Fibroblast of the aortic adventitia (primary cell): Measurements from ENCODE around the gene MMP13. TPM values are rescaled to one million over a fixed set of nuclear protein-coding genes. Genes with fewer than 3 reads are reported as not detected.

ENCODE experiments used
- DNase-seq: peaks from one replicate; pipeline ENCODE4 v3.0.0-alpha.2; 2010; ENCODE audit warnings: low read depth
- H3K4me3 ChIP-seq: 2 replicates; pipeline ENCODE4 v1.5.1; 2011; ENCODE audit warnings: low read depth, mild to moderate bottlenecking, control low read depth, low read length, moderate library complexity
- total RNA-seq: library from RNA; depleted of rRNA; stranded (reverse); fragments of >200 nt; gene quantifications from 2 replicates; pipeline ENCODE4 v1.2.3, GENCODE V29; 2012; ENCODE audit warnings: low replicate concordance
- TF ChIP-seq, protein P1 (sequence below): IDR thresholded peaks from 2 replicates; pipeline ENCODE4 v1.5.1; 2011; ENCODE audit warnings: mild to moderate bottlenecking, low read length, control low read depth, inconsistent platforms; ENCODE audit not compliant: insufficient read depth

MMP13 gene
- total RNA-seq, 1 donor: not detected

GRCh38 chr11:102925988-102926387 is 29.5 kb downstream of the MMP13 start:
- DNase-seq: no peak
- no peak overlapping the region for H3K4me3 ChIP-seq
- TF ChIP-seq, protein P1, sequence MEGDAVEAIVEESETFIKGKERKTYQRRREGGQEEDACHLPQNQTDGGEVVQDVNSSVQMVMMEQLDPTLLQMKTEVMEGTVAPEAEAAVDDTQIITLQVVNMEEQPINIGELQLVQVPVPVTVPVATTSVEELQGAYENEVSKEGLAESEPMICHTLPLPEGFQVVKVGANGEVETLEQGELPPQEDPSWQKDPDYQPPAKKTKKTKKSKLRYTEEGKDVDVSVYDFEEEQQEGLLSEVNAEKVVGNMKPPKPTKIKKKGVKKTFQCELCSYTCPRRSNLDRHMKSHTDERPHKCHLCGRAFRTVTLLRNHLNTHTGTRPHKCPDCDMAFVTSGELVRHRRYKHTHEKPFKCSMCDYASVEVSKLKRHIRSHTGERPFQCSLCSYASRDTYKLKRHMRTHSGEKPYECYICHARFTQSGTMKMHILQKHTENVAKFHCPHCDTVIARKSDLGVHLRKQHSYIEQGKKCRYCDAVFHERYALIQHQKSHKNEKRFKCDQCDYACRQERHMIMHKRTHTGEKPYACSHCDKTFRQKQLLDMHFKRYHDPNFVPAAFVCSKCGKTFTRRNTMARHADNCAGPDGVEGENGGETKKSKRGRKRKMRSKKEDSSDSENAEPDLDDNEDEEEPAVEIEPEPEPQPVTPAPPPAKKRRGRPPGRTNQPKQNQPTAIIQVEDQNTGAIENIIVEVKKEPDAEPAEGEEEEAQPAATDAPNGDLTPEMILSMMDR: no peak

GRCh38 chr11:102924851-102925380 is 30.6 kb downstream of the MMP13 start:
- DNase-seq: no peak
- no peak overlapping the region for H3K4me3 ChIP-seq
- TF ChIP-seq, protein P1: no peak

GRCh38 chr11:102921587-102922220 is 33.8 kb downstream of the MMP13 start:
- TF ChIP-seq, protein P1: no peak
- DNase-seq: no peak
- H3K4me3 ChIP-seq: no peak overlapping the region

DNA sequence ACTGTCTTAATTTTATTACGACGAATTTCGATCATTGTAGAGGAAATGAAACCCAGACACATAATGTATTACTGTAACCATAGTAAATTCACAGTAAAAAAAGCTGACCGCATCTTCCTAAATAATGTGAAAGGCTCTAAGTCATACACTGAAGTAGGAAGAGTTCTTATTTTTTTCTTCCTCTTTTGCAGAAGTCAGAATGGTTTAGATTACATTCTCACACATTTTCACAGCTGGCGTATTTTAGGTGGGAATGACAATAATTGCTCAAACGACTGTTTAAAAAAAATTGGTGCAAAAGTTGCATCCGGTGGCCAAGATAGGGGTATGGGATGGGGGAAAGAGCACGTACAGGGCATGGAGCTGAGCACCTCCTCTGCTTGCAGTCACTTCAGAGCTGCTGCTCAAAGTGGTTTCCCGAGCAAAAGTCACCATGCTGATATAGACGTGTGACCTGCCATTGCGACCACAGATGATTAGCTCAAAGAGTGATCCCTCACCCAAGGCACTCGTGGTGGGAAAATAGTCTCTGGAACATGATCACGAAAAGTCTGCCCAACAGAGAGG is 35.3 kb downstream of the MMP13 start:
- no peak overlapping the region for H3K4me3 ChIP-seq
- TF ChIP-seq, protein P1: no peak
- DNase-seq: no peak

GRCh38 chr11:102915044-102915375 is 40.5 kb downstream of the MMP13 start:
- TF ChIP-seq, protein P1: no peak
- H3K4me3 ChIP-seq: no peak overlapping the region
- DNase-seq: no peak

GRCh38 chr11:102914238-102915043 is 41.1 kb downstream of the MMP13 start:
- peak; percentile 80 for DNase-seq
- TF ChIP-seq, protein P1: peak; percentile 89
- no peak overlapping the region for H3K4me3 ChIP-seq
